Activated CD4-positive, alpha-beta T cell treated with anti-CD3 and anti-CD28 coated beads, Interleukin-2, amount 10 ng/mL, durations not matched to agents 24 days and 14 days (primary cell): ENCODE data around the gene PLIN5. TPM values are rescaled to one million over a fixed set of nuclear protein-coding genes. Genes with fewer than 3 reads are reported as not detected.

Experiments
- DNase-seq: peaks from one replicate; pipeline ENCODE4 v3.0.0; 2022
- H3K27ac Mint-ChIP-seq: one replicate; pipeline ENCODE4 v1.8.0; 2022; ENCODE audit warnings: mild to moderate bottlenecking, mixed read lengths
- H3K27me3 Mint-ChIP-seq: one replicate; pipeline ENCODE4 v1.8.0; 2022; ENCODE audit warnings: mixed read lengths
- H3K36me3 Mint-ChIP-seq: one replicate; pipeline ENCODE4 v1.8.0; 2022; ENCODE audit warnings: low read depth, mild to moderate bottlenecking, mixed read lengths
- H3K4me1 Mint-ChIP-seq: one replicate; pipeline ENCODE4 v1.8.0; 2021; ENCODE audit warnings: mixed read lengths
- H3K4me3 Mint-ChIP-seq: one replicate; pipeline ENCODE4 v1.8.0; 2022; ENCODE audit warnings: mild to moderate bottlenecking, moderate library complexity, mixed read lengths
- H3K9me3 Mint-ChIP-seq: one replicate; pipeline ENCODE4 v1.8.0; 2021; ENCODE audit warnings: mixed read lengths
- intact Hi-C: fragments of 100-400 bp; cut with micrococcal nuclease; formaldehyde crosslinking; loops from one replicate; pipeline ENCODE4 v1.15.1; 2023
- total RNA-seq: library from RNA; stranded (reverse); gene quantifications from 2 replicates; pipeline ENCODE4 v1.2.3, GENCODE V29; 2022

Gene PLIN5
- total RNA-seq, 1 donor from 2014 or later, result not detected

DNA sequence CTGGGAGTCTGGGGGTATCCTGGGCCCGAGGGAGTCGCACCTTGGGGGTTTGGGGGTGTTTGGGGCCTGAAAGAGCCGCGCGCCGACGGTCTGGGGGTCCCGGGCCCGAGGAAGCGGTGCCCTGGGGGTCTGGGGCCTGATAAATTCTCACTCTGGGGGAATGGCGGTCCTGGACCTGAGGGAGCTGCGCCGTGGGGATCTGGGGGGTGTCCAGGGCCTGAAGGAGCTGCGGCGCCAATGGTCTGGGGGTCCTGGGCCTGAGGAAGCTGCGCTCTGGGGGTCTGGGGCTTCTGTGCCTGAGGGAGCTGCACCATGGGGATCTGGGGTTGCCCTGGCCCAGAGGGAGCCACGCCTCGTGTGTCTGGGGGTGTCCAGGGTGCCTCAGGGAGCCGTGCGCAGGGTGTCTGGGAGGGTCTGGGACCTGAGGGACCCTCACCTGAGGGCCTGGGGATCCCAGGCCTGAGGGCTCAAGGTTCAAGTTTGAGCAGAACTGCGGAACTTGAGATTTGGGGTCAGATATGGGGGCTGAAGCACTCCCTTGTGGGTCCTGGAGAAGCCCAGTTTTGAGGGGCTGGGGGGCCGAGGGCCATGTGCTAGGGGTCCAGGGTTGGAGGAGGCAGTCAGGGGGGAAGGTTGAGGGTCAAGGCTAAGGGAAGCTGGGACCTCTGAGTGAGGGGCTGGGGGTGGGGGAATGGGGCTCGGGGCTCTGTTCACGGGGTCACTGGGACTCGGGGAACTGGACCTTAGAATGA, 61.8 kb downstream of the PLIN5 start:
- H3K9me3 Mint-ChIP-seq, result no peaks in the 10 kb centered on the region
- no peak for DNase-seq
- H3K27ac Mint-ChIP-seq, result peak overlapping the region; percentile 53
- no peaks in the 10 kb centered on the region for H3K27me3 Mint-ChIP-seq
- intact Hi-C loops, result loop anchor here (5.0 kb wide), 2 partner anchors 71 to 164 kb away; partner anchors contain the start of genes CHAF1A, SH3GL1 and TNFAIP8L1
- H3K4me1 Mint-ChIP-seq, result peaks cover 22% of the 10 kb centered on the region
- peak overlapping the region; percentile 88 for H3K4me3 Mint-ChIP-seq
- H3K36me3 Mint-ChIP-seq, result peaks cover 11% of the 10 kb centered on the region

Other genes starting within 250 kb of the PLIN5 start
- gene TMIGD2, start 232.8 kb downstream of the PLIN5 start, total RNA-seq, result 13.3 and 14.0 TPM in 2 replicates
- 44.2 and 44.3 TPM in 2 replicates for gene FSD1, start 230.6 kb downstream of the PLIN5 start, total RNA-seq
- 14.2 and 16.8 TPM in 2 replicates for gene STAP2, start 196.4 kb downstream of the PLIN5 start, total RNA-seq
- gene MPND, start 191.7 kb downstream of the PLIN5 start, total RNA-seq, result 20.6 and 21.0 TPM in 2 replicates
- gene SH3GL1, start 134.7 kb downstream of the PLIN5 start, total RNA-seq, result 53.8 and 56.8 TPM in 2 replicates
- 99.4 and 103 TPM in 2 replicates for gene CHAF1A, start 132.6 kb downstream of the PLIN5 start, total RNA-seq
- 41.2 and 47.2 TPM in 2 replicates for gene UBXN6, start 77.4 kb downstream of the PLIN5 start, total RNA-seq
- 66.0 and 72.7 TPM in 2 replicates for gene HDGFL2, start 62.9 kb downstream of the PLIN5 start, total RNA-seq
- gene PLIN4, start 16.7 kb downstream of the PLIN5 start, total RNA-seq, result not detected in 2 replicates
- gene LRG1, start 4.8 kb upstream of the PLIN5 start, total RNA-seq, result 0.24 and 0.40 TPM in 2 replicates
- 0.40 TPM in 1 of 2 replicates, not detected in the other for gene SEMA6B, start 24.5 kb upstream of the PLIN5 start, total RNA-seq
- gene TNFAIP8L1, start 104.3 kb upstream of the PLIN5 start, total RNA-seq, result 12.5 and 13.5 TPM in 2 replicates
- 85.2 and 90.8 TPM in 2 replicates for gene MYDGF, start 135.1 kb upstream of the PLIN5 start, total RNA-seq
- gene DPP9, start 188.6 kb upstream of the PLIN5 start, total RNA-seq, result 86.4 and 95.9 TPM in 2 replicates